OCI-LY7 (cell line): ENCODE measurements around the gene ANKH.

Source experiments
- CTCF ChIP-seq: fragments of 200-600 bp; sonication (generic); conservative IDR thresholded peaks from 2 replicates; pipeline ENCODE4 v1.5.1; 2014; ENCODE audit warnings: mild to moderate bottlenecking, antibody characterized with exemption, low read length, moderate library complexity, mixed read lengths
- EZH2phosphoT487 ChIP-seq: fragments of 200-600 bp; sonication (generic); IDR thresholded peaks from 2 replicates; pipeline ENCODE4 v1.6.1; 2018; ENCODE audit warnings: low read depth, borderline replicate concordance, mild to moderate bottlenecking, mixed run types, antibody characterized with exemption, low read length, moderate library complexity, mixed read lengths

- no peak for TF ChIP-seq EZH2phosphoT487
- no peak for TF ChIP-seq CTCF
Observed at GRCh38 chr5:14834062-14834461, 37.5 kb downstream of the ANKH start.
